Stimulated activated CD4-positive, alpha-beta T cell treated with anti-CD3 and anti-CD28 coated beads, TNF-alpha, amount 100 ng/mL, for 48 hours (primary cell): Measurements from ENCODE around the gene DMTF1.
"Not testable (repeated sequence)": the region's sequence is repeated elsewhere in the genome, so short reads cannot be mapped to it uniquely, and the experiment has no call there.

Source experiments
- DNase-seq, 3 donors: peaks; one replicate each; pipeline ENCODE4 v3.0.0-alpha.2; 2020; ENCODE audit warnings: low read depth in 3 of 3

The DMTF1 gene

DNA sequence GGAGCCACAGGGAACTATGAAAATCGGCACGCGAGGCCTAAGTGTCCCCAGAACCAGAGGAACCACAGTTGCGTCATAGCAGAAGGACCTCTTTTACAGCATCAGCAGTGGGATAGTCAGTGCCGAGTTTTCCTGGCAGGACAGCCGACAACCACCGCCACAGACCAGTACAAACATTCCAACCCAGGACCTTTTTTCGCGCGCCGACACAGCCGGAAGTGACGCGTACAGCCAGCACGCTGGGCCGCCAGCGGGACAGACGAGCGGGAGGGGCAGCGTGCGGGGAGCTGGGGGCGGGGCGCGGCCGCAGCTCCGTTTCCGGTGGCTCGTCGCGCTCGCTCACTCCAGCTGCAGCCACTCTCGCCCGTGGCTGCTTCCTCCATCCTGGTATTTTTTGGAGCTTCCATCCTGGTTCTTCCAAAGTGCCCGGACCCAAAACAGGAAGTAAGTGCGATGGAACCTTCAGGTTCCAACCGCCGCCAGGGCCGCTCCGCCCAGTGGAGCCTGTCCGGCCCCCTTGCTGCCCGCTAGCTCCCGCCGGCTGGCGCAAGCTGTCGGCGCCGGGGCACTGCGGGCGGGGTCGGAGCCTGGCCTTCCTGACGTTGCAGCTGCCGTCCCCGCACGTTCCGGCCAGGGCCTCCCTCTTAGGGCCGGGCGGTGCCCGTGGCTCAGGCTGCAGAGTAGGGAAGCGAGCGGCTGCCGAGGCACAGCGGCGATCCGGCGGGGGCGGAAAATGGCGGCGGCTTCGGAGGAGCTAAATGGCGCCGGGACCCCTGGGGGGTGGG lies at the start of gene DMTF1:
TSS of gene DMTF1 (plus strand) at position 342 of the 785 bp plus-strand sequence. CDS start 12,489 bp downstream, outside the sequence.
- peak; percentile 76 to 77 (median 76) for DNase-seq

DNA sequence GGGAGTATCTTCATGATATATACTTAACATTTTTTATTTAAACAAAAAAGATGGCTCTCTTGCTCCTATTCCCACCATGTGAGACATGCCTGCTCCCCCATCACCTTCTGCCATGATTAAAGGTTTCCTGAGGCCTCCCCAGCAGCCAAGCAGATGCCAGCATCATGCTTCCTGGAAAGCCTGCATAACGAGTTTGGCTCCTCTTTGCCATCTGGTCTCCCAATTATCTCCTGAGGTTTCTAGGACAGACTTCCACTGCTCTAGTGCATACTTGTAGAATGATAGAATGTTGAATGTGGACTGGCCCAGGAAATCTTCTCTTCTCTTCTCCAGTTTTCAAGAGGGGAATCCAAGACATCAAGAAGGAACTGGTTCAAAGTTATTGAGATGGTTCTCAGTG lies 46.9 kb upstream of the DMTF1 start:
- DNase-seq, result no peak

DNA sequence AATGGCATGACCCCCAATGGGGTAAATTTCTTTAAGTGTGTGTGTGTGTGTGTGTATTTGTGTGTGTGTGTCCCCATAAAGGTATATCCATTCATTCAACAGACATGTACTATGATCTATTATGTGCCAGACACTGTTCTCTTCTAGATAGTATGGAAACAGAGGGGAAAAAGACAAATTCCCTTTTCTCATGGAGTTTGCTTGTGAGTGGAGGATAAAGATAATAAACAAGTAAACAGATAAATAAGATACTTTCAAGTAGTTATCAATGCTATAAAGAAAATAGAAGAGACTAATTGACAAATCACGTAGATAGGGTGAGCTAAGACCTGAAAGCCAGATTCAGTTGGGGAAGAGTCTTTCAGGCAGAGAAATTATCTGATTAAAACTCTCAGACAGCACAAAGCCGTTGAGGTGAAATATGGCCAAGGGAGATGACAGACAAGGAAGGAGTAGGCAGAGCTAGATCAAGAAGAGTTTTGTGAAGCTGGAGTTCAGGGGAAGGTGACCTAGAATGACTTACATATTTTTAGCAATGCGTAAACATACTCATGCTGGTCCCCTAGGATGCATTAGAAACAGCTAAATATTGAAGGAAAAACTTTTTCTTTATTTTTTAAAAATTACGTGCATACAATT lies 45.2 kb upstream of the DMTF1 start:
- no peak for DNase-seq

DNA sequence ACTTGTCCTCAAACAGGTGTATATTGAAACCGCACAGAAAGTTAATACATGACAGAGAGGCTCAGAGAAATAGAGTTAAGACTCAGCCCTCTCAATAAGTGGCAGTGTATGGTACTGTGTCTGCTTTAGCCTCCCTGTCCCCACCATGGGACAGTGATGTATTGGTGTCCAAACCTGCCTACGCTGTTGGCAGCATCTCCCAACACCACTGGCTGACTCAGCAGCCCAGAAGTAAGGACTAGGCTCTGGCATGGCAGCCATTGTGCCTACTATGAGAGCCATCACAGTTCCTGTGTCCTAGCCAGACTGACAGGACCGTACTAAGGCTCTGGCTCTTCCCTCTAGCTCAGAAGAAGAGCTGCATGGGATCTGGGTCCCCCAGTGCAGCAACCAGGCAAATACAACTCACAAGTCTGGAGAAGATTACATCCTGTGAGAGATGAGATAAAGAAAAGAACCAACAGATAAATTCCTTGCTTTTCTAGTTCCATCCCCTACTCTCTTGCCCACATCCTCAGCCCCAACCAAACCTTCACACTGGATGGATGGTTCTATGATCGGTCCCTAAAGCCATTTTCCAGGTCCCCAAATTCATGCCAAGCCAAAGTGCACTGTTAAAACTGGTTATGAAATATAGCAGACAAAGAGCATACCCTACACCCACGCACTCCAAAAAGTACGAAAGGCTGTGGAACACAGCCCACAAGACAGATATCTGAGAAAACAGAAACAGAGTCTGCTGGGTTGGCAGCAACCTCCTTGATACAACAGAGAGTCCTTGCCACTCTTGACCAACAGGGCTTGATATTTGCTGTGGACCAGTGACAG lies 44.1 kb upstream of the DMTF1 start:
- DNase-seq, result no peak

- no peak for DNase-seq
Measured at GRCh38 chr7:87110778-87111177, 41.5 kb upstream of the DMTF1 start.

DNA sequence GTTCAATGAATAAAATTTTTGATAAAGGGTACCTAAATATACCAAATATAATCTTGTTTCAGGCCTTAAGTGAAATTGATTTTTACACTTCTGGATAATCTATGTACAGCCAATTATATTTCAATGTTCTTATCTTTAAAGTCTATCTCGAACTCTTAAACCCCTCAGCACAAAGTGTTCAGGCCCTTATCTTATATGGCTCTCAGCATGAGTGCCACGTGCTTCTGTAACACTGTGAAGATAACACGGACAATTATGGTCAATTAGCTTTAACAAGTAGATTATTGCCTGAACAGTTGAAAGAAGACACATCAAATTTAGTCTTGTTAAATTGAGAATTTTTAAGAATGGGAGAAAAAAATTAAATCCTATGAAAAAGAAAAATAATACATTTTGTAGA lies 40.4 kb upstream of the DMTF1 start:
- DNase-seq, result no peak

DNA sequence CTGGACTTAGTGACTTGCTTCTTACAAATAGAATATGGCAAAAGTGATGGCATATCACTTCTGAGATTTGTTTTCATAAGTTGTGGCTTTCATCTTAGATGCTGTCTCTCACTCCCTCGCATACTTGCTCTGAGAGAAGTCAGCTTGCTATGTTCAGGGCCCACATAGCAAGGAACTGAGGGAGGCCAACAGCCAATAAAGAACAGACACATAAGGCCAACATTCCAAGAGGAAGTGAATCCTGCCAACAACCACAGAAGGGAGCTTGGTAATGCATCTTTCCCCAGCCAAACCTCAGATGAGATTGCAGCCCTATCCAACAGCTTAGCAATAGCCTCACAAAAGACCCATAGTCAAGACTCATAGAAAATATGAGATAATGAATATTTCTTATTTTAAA lies 39.2 kb upstream of the DMTF1 start:
- DNase-seq, result no peak

GRCh38 chr7:87113904-87114303 lies 38.3 kb upstream of the DMTF1 start:
- not testable (repeated sequence) for DNase-seq

DNA sequence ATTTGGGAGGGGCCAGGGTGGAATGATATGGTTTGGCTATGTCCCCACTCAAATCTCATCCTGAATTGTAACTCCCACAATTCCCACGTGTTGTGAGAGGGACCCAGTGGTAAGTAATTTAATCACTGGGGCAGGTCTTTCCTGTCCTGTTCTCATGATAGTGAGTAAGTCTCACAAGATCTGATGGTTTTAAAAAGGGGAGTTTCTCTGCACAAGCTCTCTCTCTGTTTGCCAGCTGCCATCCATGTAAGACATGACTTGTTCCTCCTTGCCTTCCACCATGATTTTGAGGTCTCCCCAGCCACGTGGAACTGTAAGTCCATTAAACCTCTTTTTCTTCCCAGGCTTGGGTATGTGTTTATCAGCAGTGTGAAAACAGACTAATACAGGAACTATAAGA lies 36.5 kb upstream of the DMTF1 start:
- DNase-seq, result not testable (repeated sequence)

DNA sequence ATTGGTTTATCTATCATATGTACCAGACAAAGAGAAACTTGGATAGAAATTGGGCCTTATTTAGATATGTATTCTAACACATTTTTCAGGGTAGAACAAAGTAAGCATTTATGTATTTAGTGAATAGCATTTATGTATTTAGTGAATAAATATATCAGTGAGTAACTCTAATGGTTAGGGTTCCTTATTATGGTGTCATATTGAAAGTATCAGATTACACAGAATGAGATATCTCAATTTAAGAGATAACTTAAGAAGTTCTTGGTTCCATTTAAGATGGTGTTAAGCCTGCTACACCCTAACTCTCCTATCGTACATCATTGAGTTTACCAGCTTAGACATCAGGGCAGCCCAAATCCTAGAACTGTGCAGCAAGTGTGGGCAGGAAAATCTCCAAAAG lies 35.9 kb upstream of the DMTF1 start:
- DNase-seq, result no peak

DNA sequence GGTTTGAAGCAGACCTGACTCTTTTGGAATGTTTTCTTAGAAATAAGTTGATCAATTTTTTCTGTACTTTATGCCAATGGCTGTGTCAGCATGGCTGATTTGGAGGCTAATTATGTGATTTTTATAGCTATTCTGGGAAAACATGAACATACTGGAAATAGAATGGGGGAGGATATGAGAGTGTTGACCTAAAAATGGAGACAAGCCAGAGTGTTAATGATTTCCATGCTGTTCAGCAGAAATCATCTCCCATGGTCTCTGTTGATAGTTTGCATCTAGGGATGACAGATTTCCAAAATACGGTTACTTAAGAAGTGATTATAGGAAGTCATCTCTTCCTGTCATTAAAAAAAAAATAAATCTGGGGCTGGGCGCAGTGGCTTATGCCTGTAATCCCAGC lies 32.7 kb upstream of the DMTF1 start:
- DNase-seq, result no peak

DNA sequence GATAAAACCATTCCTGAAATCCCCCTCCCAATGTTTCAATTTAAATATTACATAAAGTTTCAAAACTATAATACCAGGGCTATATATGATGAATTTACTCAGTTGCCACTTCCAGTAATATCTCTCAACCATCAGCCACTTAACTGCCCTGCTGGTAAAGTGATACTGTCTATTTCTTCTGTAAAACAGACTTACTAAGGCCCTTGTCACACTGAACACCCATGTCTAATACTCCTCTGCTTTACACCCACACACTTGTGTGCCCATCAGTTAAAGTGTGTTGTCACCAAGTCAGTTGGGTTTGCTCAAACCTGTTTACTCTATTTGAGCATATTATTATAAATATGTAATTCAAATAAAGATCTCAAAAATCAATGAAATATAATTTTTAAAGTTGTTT lies 29.1 kb upstream of the DMTF1 start:
- no peak for DNase-seq

DNA sequence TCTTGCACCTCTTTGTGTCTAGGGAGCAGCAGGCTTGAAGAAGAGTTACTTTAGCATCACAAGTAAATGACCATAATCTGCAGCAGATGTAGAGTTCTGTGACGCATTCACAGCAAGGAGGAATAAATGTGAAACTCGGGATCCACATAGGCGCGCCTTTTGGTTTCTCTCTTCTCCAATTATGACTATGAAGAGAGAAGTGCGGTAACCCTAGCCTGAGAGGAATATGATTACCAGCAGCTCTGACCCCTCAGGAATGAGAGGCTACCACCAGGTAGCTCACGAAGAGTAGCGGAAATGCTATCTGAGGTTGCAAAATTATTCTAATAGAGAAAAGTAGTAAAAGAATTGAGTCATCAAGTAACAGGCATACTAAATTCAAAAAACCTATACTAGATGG lies 25.2 kb upstream of the DMTF1 start:
- no peak for DNase-seq

DNA sequence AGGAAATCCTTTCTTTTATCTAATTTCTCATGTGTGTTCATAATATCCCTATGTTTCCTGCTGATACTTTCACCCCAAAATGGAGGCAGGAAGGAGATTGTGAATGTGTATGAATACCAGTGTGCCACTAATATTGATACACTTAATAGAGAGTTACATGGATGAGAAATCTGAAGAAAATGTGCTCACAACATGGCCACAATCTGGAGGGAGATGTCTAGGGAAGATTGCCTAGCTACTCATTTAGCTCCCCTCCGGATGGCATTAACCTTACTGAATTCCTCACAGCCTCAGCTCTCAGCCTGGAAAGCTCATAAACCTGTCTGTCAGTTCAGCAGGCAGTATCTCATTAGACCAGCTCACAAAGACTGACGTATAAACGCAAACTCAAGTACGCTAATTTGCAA lies 23.4 kb upstream of the DMTF1 start:
- DNase-seq, result no peak

GRCh38 chr7:87129332-87129731 lies 22.9 kb upstream of the DMTF1 start:
- DNase-seq, result no peak

DNA sequence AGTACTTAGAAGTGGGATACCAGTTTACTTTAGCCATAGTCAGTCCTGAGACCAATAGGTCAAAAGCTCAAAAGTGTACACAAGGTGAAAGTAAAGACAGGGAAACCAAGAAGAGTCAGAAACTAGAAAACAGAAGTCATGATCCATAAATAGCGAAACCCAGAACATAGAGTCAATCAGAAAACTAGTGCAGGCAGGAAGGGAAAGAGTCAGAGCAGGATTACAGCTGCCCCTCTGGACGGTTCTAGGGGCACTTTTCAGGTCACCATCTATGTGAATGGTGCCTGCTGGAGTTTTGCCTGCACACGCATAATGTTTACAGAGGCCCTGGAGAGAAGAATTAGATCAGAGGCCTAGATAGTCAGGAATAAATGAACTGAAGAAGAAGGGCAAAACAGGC lies 22.4 kb upstream of the DMTF1 start:
- DNase-seq, result no peak

- DNase-seq, result no peak
Measured at GRCh38 chr7:87131771-87132170, 20.5 kb upstream of the DMTF1 start.

GRCh38 chr7:87137271-87137670 lies 15.0 kb upstream of the DMTF1 start:
- no peak for DNase-seq

- DNase-seq, result no peak
Measured at GRCh38 chr7:87139514-87139913, 12.7 kb upstream of the DMTF1 start.

DNA sequence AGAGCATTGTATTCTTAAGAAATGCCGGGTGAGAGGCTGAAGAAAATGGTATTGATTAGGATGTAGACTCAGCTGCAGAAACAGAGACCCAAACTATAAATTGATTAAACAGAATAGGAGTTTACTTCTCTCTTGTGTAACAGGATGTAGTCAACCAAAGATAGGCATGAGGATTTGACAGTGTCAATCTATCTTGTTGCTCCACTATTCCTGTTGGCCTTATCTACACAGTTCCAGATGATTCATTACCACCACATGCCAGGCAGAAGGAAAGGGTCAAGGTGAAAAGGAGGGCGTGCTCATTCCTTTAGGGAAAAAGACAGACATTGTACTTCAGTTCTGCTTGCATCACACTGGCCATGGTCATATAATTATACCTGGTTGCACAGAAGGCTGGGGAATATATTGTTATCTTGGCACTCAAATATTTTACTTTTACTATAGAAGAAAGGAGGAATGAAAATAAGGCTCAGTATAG lies 11.9 kb upstream of the DMTF1 start:
- DNase-seq, result no peak

DNA sequence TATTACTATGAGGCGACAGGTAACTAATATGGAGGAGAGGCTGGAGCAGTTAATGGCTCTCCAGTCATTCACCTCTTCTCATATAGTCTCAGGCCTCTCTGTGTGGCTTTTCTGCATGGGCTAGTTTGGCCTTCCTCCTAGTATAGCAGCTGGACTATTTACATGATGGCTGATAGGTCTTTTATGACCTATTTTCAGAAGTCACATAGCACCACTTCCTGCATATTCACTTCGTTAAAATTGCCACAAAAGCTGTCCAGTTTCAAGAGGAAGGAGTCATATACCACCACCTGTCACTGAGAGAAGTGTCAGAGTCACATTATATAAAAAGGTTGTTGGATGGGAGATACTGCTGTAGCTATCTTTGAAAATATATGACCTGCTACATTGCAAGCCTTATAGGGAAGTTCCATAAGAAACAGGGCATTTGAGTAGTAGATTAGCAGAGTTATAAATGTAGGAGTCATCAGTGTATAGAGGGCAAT lies 8.0 kb upstream of the DMTF1 start:
- DNase-seq, result no peak

DNA sequence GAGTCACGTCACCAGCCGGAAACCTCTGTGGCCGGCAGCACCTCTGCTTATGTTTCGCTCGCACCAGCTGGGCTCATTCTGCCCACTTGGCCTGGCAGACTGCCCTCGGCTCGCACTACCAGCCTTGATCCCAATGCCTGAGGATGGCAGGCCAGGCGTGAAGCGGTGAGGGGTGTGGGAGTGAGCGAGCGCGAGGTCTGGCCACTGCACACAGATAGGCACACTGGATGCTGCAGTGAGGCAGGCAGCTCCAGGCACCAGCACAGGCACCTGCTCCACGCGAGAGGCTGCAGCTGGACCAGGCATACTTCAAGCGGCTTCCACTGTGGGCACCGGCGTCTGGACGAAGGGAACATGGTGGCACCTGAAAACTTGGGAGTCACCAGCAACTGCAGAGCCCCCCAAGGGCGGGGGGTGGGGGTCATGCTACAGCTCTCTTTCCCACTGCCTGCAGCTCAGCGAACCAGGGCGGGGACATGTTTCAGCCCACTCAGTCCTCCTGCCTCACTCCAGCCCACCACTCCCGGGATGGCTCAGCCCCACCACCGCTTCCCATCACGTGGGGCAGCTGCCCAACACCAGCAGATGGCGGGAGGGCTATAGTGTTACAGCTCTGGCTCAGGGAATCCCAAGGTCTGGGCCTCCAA lies 5.4 kb upstream of the DMTF1 start:
- DNase-seq, result no peak
